CD8-positive, alpha-beta memory T cell (primary cell): ENCODE results near the gene CEP83. TPM values are rescaled to one million over a fixed set of nuclear protein-coding genes. Genes with fewer than 3 reads are reported as not detected.
A peak's percentile ranks its signal among the peaks of the same experiment; 100 is the strongest.

ENCODE experiments used
- CTCF ChIA-PET: fragments of 350-600 bp; sonication (Branson Sonifier 250); formaldehyde crosslinking; loops from one replicate; lab custom pipeline; 2021; ENCODE audit warnings: antibody characterized with exemption; lab: Charles Lee
- POLR2A ChIA-PET: fragments of 350-600 bp; sonication (Branson Sonifier 250); formaldehyde crosslinking; loops from one replicate; lab custom pipeline; 2021; ENCODE audit warnings: antibody characterized with exemption; lab: Charles Lee
- DNase-seq, 5 donors: peaks; one replicate each; pipeline versions ENCODE4 v3.0.0 to v3.0.0-alpha.2; 2020 to 2022; ENCODE audit warnings: mixed read lengths in 1 of 5
- H3K27ac ChIP-seq: one replicate; pipeline ENCODE4 v1.7.0; 2013; ENCODE audit warnings: low read depth, mild to moderate bottlenecking, low read length, moderate library complexity
- H3K27me3 ChIP-seq: 2 replicates; pipeline ENCODE4 v1.7.0; 2013; ENCODE audit warnings: low read length, mild to moderate bottlenecking; ENCODE audit not compliant: insufficient read depth, poor library complexity, severe bottlenecking
- H3K36me3 ChIP-seq: 2 replicates; pipeline ENCODE4 v1.7.0; 2013; ENCODE audit warnings: mild to moderate bottlenecking, low read length, moderate library complexity; ENCODE audit not compliant: insufficient read depth
- H3K4me1 ChIP-seq: 2 replicates; pipeline ENCODE4 v1.7.0; 2013; ENCODE audit warnings: mild to moderate bottlenecking, low read length, moderate library complexity; ENCODE audit not compliant: insufficient read depth
- H3K4me3 ChIP-seq: 2 replicates; pipeline ENCODE4 v1.7.0; 2013; ENCODE audit warnings: mild to moderate bottlenecking, low read length
- H3K9me3 ChIP-seq: 2 replicates; pipeline ENCODE4 v1.7.0; 2013; ENCODE audit warnings: mild to moderate bottlenecking, low read length
- H3K27ac Mint-ChIP-seq, 8 donors: one replicate each; pipeline ENCODE4 v1.8.0; 2020 to 2021; ENCODE audit warnings: mixed read lengths in 8 of 8, mild to moderate bottlenecking in 6 of 8, inconsistent platforms in 3 of 8, moderate library complexity in 3 of 8
- H3K27me3 Mint-ChIP-seq, 2 donors: one replicate each; pipeline ENCODE4 v1.8.0; 2020 to 2021; ENCODE audit warnings: mixed read lengths in 2 of 2, mild to moderate bottlenecking in 1 of 2, moderate library complexity in 1 of 2
- H3K36me3 Mint-ChIP-seq, 3 donors: one replicate each; pipeline ENCODE4 v1.8.0; 2020 to 2021; ENCODE audit warnings: mixed read lengths in 3 of 3, inconsistent platforms in 1 of 3, mild to moderate bottlenecking in 1 of 3
- H3K4me1 Mint-ChIP-seq, 3 donors: one replicate each; pipeline ENCODE4 v1.8.0; 2020 to 2021; ENCODE audit warnings: mixed read lengths in 3 of 3, inconsistent platforms in 1 of 3, mild to moderate bottlenecking in 1 of 3
- H3K4me3 Mint-ChIP-seq, 7 donors: one replicate each; pipeline ENCODE4 v1.8.0; 2020 to 2021; ENCODE audit warnings: mixed read lengths in 7 of 7, mild to moderate bottlenecking in 6 of 7, moderate library complexity in 4 of 7, inconsistent platforms in 2 of 7
- H3K9me3 Mint-ChIP-seq, 5 donors: one replicate each; pipeline ENCODE4 v1.8.0; 2020 to 2022; ENCODE audit warnings: mixed read lengths in 5 of 5, mild to moderate bottlenecking in 3 of 5, moderate library complexity in 2 of 5, inconsistent platforms in 1 of 5
- polyA plus RNA-seq: library from polyadenylated mRNA; unstranded; fragments of 300-500 nt; fragmentation: Illumina TruSeq; gene quantifications from one replicate; pipeline ENCODE4 v1.2.3, GENCODE V29; 2021
- total RNA-seq, 2 experiments: library from RNA; stranded (reverse); gene quantifications; one replicate each; pipeline ENCODE4 v1.2.3, GENCODE V29; 2021

The CEP83 gene
- total and polyA plus RNA-seq, 3 experiments from 2014 or later: 5.2 to 25.8 (median 25.7) TPM

- ChIA-PET CTCF (interaction anchor here (1.4 kb wide), 1 partner anchor 20 kb away, joined by 5 read pairs; no protein-coding TSS in a partner anchor), POLR2A (interaction anchor here (0.7 kb wide), 1 partner anchor 13 kb away, joined by 3 read pairs; no protein-coding TSS in a partner anchor)
- no peaks in the 10 kb centered on the region for H3K36me3 ChIP-seq
- Mint-ChIP-seq H3K4me3 (no peak overlapping the region), H3K36me3 (peaks cover 17 to 48% (median 30%) of the 10 kb centered on the region in 3 donors), H3K27ac (no peak overlapping the region), H3K9me3 (no peaks in the 10 kb centered on the region), H3K27me3 (no peaks in the 10 kb centered on the region), H3K4me1 (peaks cover 40 to 65% (median 54%) of the 10 kb centered on the region in 3 donors)
- DNase-seq: no peak
- H3K4me3 ChIP-seq: no peak overlapping the region
- H3K4me1 ChIP-seq: no peaks in the 10 kb centered on the region
- H3K9me3 ChIP-seq: no peaks in the 10 kb centered on the region
- no peaks in the 10 kb centered on the region for H3K27me3 ChIP-seq
- no peak overlapping the region for H3K27ac ChIP-seq
These were observed 190.2 kb downstream of the CEP83 start for GRCh38 chr12:94269316-94269999.

- H3K27ac Mint-ChIP-seq: peak overlapping the region in 4 of 8 donors; percentile 6 to 79 (median 61)
- H3K27ac ChIP-seq: no peak overlapping the region
- H3K36me3 Mint-ChIP-seq: peaks cover 17 to 46% (median 25%) of the 10 kb centered on the region in 3 donors
- no peaks in the 10 kb centered on the region for H3K27me3 ChIP-seq
- H3K9me3 Mint-ChIP-seq: no peaks in the 10 kb centered on the region
- no peaks in the 10 kb centered on the region for H3K27me3 Mint-ChIP-seq
- no peaks in the 10 kb centered on the region for H3K36me3 ChIP-seq
- no peak overlapping the region for H3K4me3 Mint-ChIP-seq
- DNase-seq: no peak
- no peak overlapping the region for H3K4me3 ChIP-seq
- H3K4me1 ChIP-seq: peaks cover 11% of the 10 kb centered on the region
- no peaks in the 10 kb centered on the region for H3K9me3 ChIP-seq
- H3K4me1 Mint-ChIP-seq: peaks cover 53 to 77% (median 69%) of the 10 kb centered on the region in 3 donors
- ChIA-PET POLR2A (no interaction called here), CTCF (interaction anchor here (1.1 kb wide), 1 partner anchor 14 kb away, joined by 3 read pairs; no protein-coding TSS in a partner anchor)
These were observed 191.7 kb downstream of the CEP83 start for GRCh38 chr12:94267921-94268471.

- Histone ChIP-seq H3K36me3 (no peaks in the 10 kb centered on the region), H3K27ac (no peak overlapping the region), H3K4me1 (peaks cover 15% of the 10 kb centered on the region), H3K27me3 (no peaks in the 10 kb centered on the region), H3K4me3 (no peak overlapping the region), H3K9me3 (no peaks in the 10 kb centered on the region)
- Mint-ChIP-seq H3K27me3 (peaks cover 0 to 1% of the 10 kb centered on the region in 2 donors), H3K4me1 (peaks cover 57 to 82% (median 74%) of the 10 kb centered on the region in 3 donors), H3K4me3 (no peak overlapping the region), H3K9me3 (no peaks in the 10 kb centered on the region), H3K36me3 (peaks cover 17 to 47% (median 24%) of the 10 kb centered on the region in 3 donors), H3K27ac (peak overlapping the region in 1 of 8 donors; percentile 79)
- DNase-seq: no peak
- CTCF ChIA-PET: interaction anchor here (1.1 kb wide), 1 partner anchor 13 kb away, joined by 3 read pairs; no protein-coding TSS in a partner anchor
- POLR2A ChIA-PET: no interaction called here
These were observed 192.2 kb downstream of the CEP83 start for GRCh38 chr12:94267537-94267872.

GRCh38 chr12:94266796-94267536, 192.7 kb downstream of the CEP83 start:
- no peaks in the 10 kb centered on the region for H3K36me3 ChIP-seq
- no peak overlapping the region for H3K27ac ChIP-seq
- ChIA-PET CTCF (no interaction called here), POLR2A (no interaction called here)
- no peaks in the 10 kb centered on the region for H3K27me3 ChIP-seq
- peak overlapping the region in 5 of 8 donors; percentile 32 to 83 (median 44) for H3K27ac Mint-ChIP-seq
- peaks cover 61 to 83% (median 76%) of the 10 kb centered on the region in 3 donors for H3K4me1 Mint-ChIP-seq
- no peaks in the 10 kb centered on the region for H3K9me3 ChIP-seq
- peaks cover 17 to 47% (median 24%) of the 10 kb centered on the region in 3 donors for H3K36me3 Mint-ChIP-seq
- H3K4me1 ChIP-seq: peaks cover 18% of the 10 kb centered on the region
- DNase-seq: no peak
- no peaks in the 10 kb centered on the region for H3K9me3 Mint-ChIP-seq
- H3K27me3 Mint-ChIP-seq: peaks cover 0 to 7% of the 10 kb centered on the region in 2 donors
- no peak overlapping the region for H3K4me3 ChIP-seq
- H3K4me3 Mint-ChIP-seq: no peak overlapping the region

GRCh38 chr12:94265966-94266745, 193.5 kb downstream of the CEP83 start:
- Histone ChIP-seq H3K36me3 (no peaks in the 10 kb centered on the region), H3K9me3 (no peaks in the 10 kb centered on the region), H3K4me3 (no peak overlapping the region), H3K4me1 (peaks cover 24% of the 10 kb centered on the region), H3K27ac (no peak overlapping the region), H3K27me3 (no peaks in the 10 kb centered on the region)
- H3K9me3 Mint-ChIP-seq: no peaks in the 10 kb centered on the region
- ChIA-PET CTCF (no interaction called here), POLR2A (interaction anchor here (0.7 kb wide), 1 partner anchor 19 kb away, joined by 6 read pairs; no protein-coding TSS in a partner anchor)
- peaks cover 13 to 45% (median 21%) of the 10 kb centered on the region in 3 donors for H3K36me3 Mint-ChIP-seq
- peak overlapping the region in 6 of 8 donors; percentile 37 to 99 (median 48) for H3K27ac Mint-ChIP-seq
- H3K27me3 Mint-ChIP-seq: peaks cover 0 to 7% of the 10 kb centered on the region in 2 donors
- peaks cover 55 to 78% (median 77%) of the 10 kb centered on the region in 3 donors for H3K4me1 Mint-ChIP-seq
- peak overlapping the region in 2 of 7 donors; percentile 49 to 51 for H3K4me3 Mint-ChIP-seq
- DNase-seq: no peak

GRCh38 chr12:94265539-94265938, 194.1 kb downstream of the CEP83 start:
- H3K27ac Mint-ChIP-seq: peak overlapping the region in 6 of 8 donors; percentile 8 to 99 (median 46)
- CTCF ChIA-PET: no interaction called here
- peaks cover 0 to 7% of the 10 kb centered on the region in 2 donors for H3K27me3 Mint-ChIP-seq
- H3K4me3 Mint-ChIP-seq: peak overlapping the region in 1 of 7 donors; percentile 49
- Histone ChIP-seq H3K36me3 (no peaks in the 10 kb centered on the region), H3K4me3 (no peak overlapping the region), H3K4me1 (peaks cover 24% of the 10 kb centered on the region), H3K27me3 (no peaks in the 10 kb centered on the region), H3K9me3 (no peaks in the 10 kb centered on the region), H3K27ac (no peak overlapping the region)
- peaks cover 51 to 73% (median 72%) of the 10 kb centered on the region in 3 donors for H3K4me1 Mint-ChIP-seq
- no peaks in the 10 kb centered on the region for H3K9me3 Mint-ChIP-seq
- H3K36me3 Mint-ChIP-seq: peaks cover 13 to 49% (median 21%) of the 10 kb centered on the region in 3 donors
- POLR2A ChIA-PET: interaction anchor here (0.7 kb wide), 1 partner anchor 20 kb away, joined by 6 read pairs; no protein-coding TSS in a partner anchor
- DNase-seq: no peak

GRCh38 chr12:94264736-94265485, 194.8 kb downstream of the CEP83 start:
- peaks cover 0 to 7% of the 10 kb centered on the region in 2 donors for H3K27me3 Mint-ChIP-seq
- H3K27me3 ChIP-seq: no peaks in the 10 kb centered on the region
- H3K27ac ChIP-seq: no peak overlapping the region
- ChIA-PET POLR2A (no interaction called here), CTCF (no interaction called here)
- no peaks in the 10 kb centered on the region for H3K9me3 Mint-ChIP-seq
- peaks cover 24% of the 10 kb centered on the region for H3K4me1 ChIP-seq
- peaks cover 46 to 67% (median 67%) of the 10 kb centered on the region in 3 donors for H3K4me1 Mint-ChIP-seq
- no peak for DNase-seq
- H3K36me3 ChIP-seq: no peaks in the 10 kb centered on the region
- H3K27ac Mint-ChIP-seq: peak overlapping the region in 5 of 8 donors; percentile 17 to 99 (median 47)
- H3K4me3 Mint-ChIP-seq: peak overlapping the region in 2 of 7 donors; percentile 13 to 97
- no peaks in the 10 kb centered on the region for H3K9me3 ChIP-seq
- H3K4me3 ChIP-seq: no peak overlapping the region
- H3K36me3 Mint-ChIP-seq: peaks cover 13 to 50% (median 21%) of the 10 kb centered on the region in 3 donors
